ENCODE measurements around the gene PRR33.

PRR33 gene

GRCh38 chr11:1868636-1869291, 22.9 kb downstream of the PRR33 start:
- Histone ChIP-seq H3K4me3 (peak overlapping the region; percentile 55), H3K27ac (peak overlapping the region; percentile 27 to 91)
- DNase-seq (ENCODE audit: low spot score), result no peak
- no peak for TF ChIP-seq CTCF (IDR thresholded peaks at IDR 0.05)

- Histone ChIP-seq H3K4me3 (peak overlapping the region; percentile 55), H3K27ac (peak overlapping the region; percentile 27 to 91)
- no peak for TF ChIP-seq CTCF (IDR thresholded peaks at IDR 0.05)
- DNase-seq (ENCODE audit: low spot score), result no peak
These were observed 23.5 kb downstream of the PRR33 start for GRCh38 chr11:1868056-1868635.

GRCh38 chr11:1867381-1867780, 24.3 kb downstream of the PRR33 start:
- DNase-seq (ENCODE audit: low spot score), result no peak
- Histone ChIP-seq H3K4me3 (no peak overlapping the region), H3K27ac (peak overlapping the region in 1 of 2 donors; percentile 91)
- no peak for TF ChIP-seq CTCF (IDR thresholded peaks at IDR 0.05)

GRCh38 chr11:1866776-1867175, 24.9 kb downstream of the PRR33 start:
- H3K4me3 ChIP-seq, result no peak overlapping the region
- peak overlapping the region in 1 of 2 donors; percentile 24 for H3K27ac ChIP-seq
- no peak for TF ChIP-seq CTCF (IDR thresholded peaks at IDR 0.05)
- DNase-seq (ENCODE audit: low spot score), result no peak

- no peak for TF ChIP-seq CTCF (IDR thresholded peaks at IDR 0.05)
- no peak for DNase-seq (ENCODE audit: low spot score)
- Histone ChIP-seq H3K27ac (peak overlapping the region in 1 of 2 donors; percentile 18), H3K4me3 (no peak overlapping the region)
These were observed 25.5 kb downstream of the PRR33 start for GRCh38 chr11:1866226-1866625.

GRCh38 chr11:1864831-1865665, 26.6 kb downstream of the PRR33 start:
- peak overlapping the region; percentile 60 for H3K4me3 ChIP-seq
- DNase-seq (ENCODE audit: low spot score), result no peak
- H3K27ac ChIP-seq, result peak overlapping the region; percentile 86 to 93
- TF ChIP-seq CTCF (IDR thresholded peaks at IDR 0.05), result no peak
